IPS-20b (cell line): ENCODE data around the gene EXTL1.

ENCODE experiments used
- H3K27ac ChIP-seq: one replicate; pipeline ENCODE4 v1.5.1; 2013; ENCODE audit warnings: low read length
- H3K27me3 ChIP-seq: 2 replicates; pipeline ENCODE4 v1.6.1; 2013; ENCODE audit warnings: mild to moderate bottlenecking, low read length, inconsistent platforms; ENCODE audit not compliant: insufficient read depth
- H3K36me3 ChIP-seq: 2 replicates; pipeline ENCODE4 v1.6.1; 2013; ENCODE audit warnings: low read depth, mild to moderate bottlenecking, inconsistent platforms, low read length, moderate library complexity; ENCODE audit not compliant: insufficient read depth
- H3K4me1 ChIP-seq: 2 replicates; pipeline ENCODE4 v1.6.1; 2013; ENCODE audit warnings: mild to moderate bottlenecking, control low read depth, inconsistent platforms, low read length, moderate library complexity; ENCODE audit not compliant: insufficient read depth
- H3K4me3 ChIP-seq: 2 replicates; pipeline ENCODE4 v1.5.1; 2013; ENCODE audit warnings: mild to moderate bottlenecking, low read length, inconsistent platforms
- H3K9ac ChIP-seq: 2 replicates; pipeline ENCODE4 v1.6.1; 2013; ENCODE audit warnings: low read depth, mild to moderate bottlenecking, inconsistent platforms, low read length, moderate library complexity
- H3K9me3 ChIP-seq: 2 replicates; pipeline ENCODE4 v1.6.1; 2013; ENCODE audit warnings: mild to moderate bottlenecking, low read depth, low read length, inconsistent platforms; ENCODE audit not compliant: insufficient read depth

The EXTL1 gene

DNA sequence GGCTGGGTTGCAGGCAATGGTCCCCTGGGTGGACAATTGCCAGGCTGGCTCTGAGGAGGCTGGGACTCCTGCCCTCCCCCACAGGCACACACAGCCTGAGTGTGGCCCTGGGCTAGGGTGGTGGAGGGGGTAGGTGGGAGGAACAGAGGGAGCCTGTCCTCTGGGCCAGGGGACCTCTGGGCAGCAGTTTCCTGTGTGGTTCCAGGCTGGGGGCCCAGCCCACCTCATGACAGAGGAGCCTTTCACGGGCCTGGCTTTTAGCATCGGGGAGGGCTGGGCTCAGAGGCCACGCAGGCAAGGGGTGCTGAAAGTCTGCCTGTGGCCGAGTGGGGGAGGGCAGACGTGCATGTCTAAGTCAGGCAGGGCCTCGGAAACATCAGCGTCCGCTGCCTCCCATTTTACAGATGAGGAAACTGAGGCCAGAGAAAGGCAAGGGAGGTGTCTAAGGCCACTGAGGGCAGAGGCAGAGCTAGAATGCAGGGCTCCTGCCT is 7.0 kb downstream of the EXTL1 start:
- H3K4me1 ChIP-seq: no peaks in the 10 kb centered on the region
- no peaks in the 10 kb centered on the region for H3K9me3 ChIP-seq
- peaks cover 22% of the 10 kb centered on the region for H3K27me3 ChIP-seq
- no peaks in the 10 kb centered on the region for H3K36me3 ChIP-seq
- H3K9ac ChIP-seq: no peak overlapping the region
- H3K4me3 ChIP-seq: no peak overlapping the region
- no peak overlapping the region for H3K27ac ChIP-seq

DNA sequence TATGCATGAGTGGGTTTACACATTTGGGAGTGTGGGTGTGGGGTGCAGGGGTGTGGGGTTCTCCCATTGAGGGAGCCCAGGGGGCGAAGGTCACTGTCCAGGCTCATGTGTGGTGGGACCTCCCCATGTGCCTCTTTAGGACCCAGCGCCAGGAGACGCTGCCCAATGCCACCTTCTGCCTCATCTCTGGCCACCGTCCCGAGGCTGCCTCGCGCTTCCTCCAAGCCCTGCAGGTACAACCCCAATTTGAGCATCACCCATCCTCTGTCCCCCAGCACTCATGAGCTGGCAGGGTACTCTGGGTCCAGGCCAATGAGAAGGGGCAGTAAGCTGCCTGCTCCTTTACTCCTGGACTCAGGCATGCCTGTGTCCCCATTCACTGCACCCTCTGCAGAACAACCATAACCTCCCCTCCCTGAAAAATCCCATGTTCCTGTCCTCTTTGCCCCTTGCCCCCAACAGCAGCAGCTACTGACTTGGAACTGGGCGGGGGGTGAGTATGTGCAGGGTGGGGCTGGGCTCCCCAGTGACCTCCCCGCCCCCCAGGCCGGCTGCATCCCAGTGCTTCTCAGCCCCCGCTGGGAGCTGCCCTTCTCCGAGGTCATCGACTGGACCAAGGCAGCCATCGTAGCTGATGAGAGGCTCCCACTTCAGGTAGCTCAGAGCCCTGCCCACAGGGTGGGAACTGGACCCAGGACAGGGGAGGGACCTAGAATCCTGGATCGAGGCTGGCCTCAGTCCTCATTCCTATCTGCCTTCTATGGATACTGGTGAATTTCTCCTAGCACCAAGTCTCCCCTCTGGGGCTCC is 7.7 kb downstream of the EXTL1 start:
- no peaks in the 10 kb centered on the region for H3K4me1 ChIP-seq
- H3K27me3 ChIP-seq: peaks cover 29% of the 10 kb centered on the region
- no peak overlapping the region for H3K9ac ChIP-seq
- no peaks in the 10 kb centered on the region for H3K9me3 ChIP-seq
- H3K4me3 ChIP-seq: no peak overlapping the region
- H3K36me3 ChIP-seq: no peaks in the 10 kb centered on the region
- no peak overlapping the region for H3K27ac ChIP-seq

DNA sequence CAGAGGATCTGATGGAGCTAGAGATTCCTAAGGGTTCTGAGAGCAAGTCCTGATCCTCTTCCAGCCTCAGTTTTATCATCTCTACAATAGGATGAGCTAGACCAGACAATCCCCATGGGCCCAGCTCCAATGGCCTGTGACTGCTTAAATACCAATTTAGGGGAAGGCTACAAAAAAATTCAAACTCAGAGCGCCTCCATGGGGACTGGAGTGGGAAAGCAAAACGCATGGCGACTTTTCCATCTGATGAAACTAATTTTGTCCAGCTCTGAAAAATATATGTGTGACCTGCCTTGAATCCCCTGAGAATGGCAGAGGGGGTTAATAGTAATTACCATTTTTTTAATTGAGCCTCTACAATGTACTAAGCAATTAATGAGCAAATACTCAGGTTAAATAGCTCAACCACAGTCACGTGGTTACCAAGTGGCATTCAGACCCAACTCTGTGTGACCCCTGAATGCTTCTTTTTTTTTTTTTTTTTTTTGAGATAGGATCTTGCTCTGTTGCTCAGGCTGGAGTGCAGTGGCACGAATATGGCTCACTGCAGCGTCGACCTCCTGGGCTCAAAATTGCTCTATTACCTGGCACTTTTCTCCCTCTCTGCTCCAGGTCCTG is 8.4 kb downstream of the EXTL1 start:
- Histone ChIP-seq H3K4me3 (no peak overlapping the region), H3K9ac (no peak overlapping the region), H3K27ac (no peak overlapping the region), H3K27me3 (peaks cover 36% of the 10 kb centered on the region), H3K36me3 (no peaks in the 10 kb centered on the region), H3K9me3 (no peaks in the 10 kb centered on the region), H3K4me1 (no peaks in the 10 kb centered on the region)

DNA sequence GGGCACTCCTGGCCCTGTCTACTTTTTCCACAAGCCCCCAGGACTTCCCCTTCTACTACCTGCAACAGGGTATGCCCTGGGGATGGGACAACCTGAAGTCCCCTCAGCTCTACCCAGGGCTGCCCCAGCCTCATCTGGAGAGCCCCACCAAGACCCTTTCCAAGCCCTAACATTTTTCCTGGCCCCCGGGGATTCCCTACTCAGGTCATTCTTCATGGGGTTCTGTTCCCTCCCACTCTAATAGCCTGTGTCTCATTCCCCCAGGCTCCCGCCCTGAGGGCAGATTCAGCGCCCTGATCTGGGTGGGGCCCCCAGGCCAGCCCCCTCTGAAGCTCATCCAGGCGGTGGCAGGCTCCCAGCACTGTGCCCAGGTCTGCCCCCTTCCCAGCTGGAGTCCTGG is 9.6 kb downstream of the EXTL1 start:
- no peak overlapping the region for H3K27ac ChIP-seq
- no peak overlapping the region for H3K9ac ChIP-seq
- H3K4me3 ChIP-seq: no peak overlapping the region
- H3K27me3 ChIP-seq: peaks cover 45% of the 10 kb centered on the region
- H3K4me1 ChIP-seq: peaks cover 1% of the 10 kb centered on the region; the same call in 1 of the 2 replicates
- no peaks in the 10 kb centered on the region for H3K36me3 ChIP-seq
- no peaks in the 10 kb centered on the region for H3K9me3 ChIP-seq

DNA sequence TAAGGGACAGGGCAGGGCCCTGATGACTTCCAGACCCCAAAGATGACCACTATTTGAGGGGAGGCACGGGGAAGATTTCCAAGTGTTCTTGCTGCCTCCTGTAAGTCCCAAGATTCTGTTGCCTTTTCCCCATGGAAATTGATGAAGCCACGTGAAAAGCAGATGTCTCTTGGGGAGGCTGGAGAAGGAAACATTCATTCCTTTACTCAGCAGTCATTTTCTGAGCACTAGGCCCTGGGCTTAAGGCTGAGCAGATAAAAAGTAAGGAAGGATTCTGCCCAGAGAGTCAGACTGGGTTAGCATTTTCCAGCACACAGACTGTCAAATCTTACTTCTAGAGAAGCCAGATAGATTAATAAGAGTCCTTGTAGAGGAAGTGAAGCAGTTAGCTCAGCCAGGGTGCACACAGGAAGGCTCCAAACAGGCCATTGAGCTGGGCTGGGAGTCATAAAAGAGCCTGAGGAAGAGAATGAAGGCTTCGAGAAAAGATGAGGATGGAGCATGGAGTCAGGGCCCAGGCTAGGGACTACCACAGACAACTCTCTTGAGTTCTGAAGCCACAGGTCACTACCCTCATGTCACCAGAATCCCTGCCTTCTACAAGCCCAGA is 10.1 kb downstream of the EXTL1 start:
- Histone ChIP-seq H3K9me3 (no peaks in the 10 kb centered on the region), H3K4me3 (no peak overlapping the region), H3K36me3 (no peaks in the 10 kb centered on the region), H3K27ac (no peak overlapping the region), H3K9ac (no peak overlapping the region), H3K4me1 (peaks cover 3% of the 10 kb centered on the region; the same call in 1 of the 2 replicates), H3K27me3 (peaks cover 50% of the 10 kb centered on the region)

DNA sequence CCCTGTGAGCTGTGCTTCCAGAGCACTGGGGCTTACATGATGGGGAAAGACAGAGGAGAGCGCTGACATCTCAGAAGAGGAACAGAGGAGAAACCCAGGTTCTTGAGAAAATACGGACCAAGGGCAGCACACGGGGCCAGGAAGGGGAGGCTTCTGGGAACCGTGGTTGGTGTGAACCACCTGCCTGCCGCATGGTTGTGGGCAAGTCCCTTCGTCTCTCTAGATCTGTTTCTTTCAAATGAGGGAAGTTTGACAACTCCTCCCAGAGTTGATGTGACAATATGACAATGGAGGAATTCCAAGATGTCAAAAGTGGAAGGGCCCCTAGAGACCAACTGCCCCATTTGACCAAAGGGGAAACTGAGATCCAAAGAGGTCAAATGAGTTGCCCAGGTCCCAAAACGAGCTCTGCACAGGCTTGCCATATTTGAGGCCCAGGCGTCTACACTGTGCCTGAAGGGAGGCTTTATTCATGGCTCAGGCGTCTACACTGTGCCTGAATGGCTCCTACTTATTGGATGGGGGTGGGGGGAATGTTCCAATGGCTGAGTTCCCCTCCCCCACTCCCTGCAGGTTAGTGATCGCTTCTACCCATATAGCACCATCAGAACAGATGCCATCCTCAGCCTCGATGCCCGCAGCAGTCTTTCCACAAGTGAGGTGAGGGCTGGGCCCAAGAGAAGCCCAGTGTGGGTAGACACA is 11.2 kb downstream of the EXTL1 start:
- no peak overlapping the region for H3K9ac ChIP-seq
- no peaks in the 10 kb centered on the region for H3K36me3 ChIP-seq

DNA sequence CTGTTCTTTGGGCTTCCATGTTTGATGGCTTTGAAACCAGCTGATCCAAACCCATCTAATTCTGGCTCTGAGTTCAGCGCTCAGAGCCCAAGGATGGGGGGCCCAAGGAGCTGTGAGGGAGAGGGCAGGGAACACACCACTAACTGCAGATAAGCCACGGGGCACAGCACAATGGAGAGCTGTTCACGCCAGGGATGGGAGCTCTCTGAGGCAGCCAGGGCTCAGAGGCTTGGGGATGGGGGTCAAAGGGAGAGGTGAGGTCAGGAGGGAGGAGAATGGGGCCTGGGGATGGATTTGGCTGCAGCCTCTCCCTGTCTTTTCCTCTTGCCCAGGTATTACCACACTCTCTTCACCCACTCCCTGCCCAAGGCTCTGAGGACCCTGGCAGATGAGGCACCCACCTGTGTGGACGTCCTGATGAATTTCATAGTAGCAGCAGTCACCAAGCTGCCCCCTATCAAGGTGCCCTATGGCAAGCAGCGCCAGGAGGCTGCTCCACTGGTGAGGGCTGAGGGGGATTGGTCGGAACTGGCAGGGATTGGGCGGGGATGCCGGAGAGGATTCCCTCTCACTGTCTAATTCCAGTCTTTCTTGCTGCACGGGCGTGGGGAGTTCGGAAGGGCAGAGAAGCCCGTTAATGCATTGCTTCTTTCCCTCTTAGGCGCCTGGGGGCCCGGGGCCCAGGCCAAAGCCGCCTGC is 13.1 kb downstream of the EXTL1 start:
- Histone ChIP-seq H3K36me3 (no peaks in the 10 kb centered on the region), H3K4me3 (peak overlapping the region; percentile 90), H3K27me3 (peaks cover 64% of the 10 kb centered on the region), H3K27ac (no peak overlapping the region), H3K9ac (peak overlapping the region; percentile 63; the same call in 1 of the 2 replicates), H3K4me1 (peaks cover 3% of the 10 kb centered on the region; the same call in 1 of the 2 replicates), H3K9me3 (no peaks in the 10 kb centered on the region)

More for the DNA sequence above, 11.2 kb downstream of the EXTL1 start:
- Histone ChIP-seq H3K27ac (no peak overlapping the region), H3K4me1 (peaks cover 3% of the 10 kb centered on the region; the same call in 1 of the 2 replicates), H3K27me3 (peaks cover 56% of the 10 kb centered on the region), H3K4me3 (no peak overlapping the region), H3K9me3 (no peaks in the 10 kb centered on the region)

DNA sequence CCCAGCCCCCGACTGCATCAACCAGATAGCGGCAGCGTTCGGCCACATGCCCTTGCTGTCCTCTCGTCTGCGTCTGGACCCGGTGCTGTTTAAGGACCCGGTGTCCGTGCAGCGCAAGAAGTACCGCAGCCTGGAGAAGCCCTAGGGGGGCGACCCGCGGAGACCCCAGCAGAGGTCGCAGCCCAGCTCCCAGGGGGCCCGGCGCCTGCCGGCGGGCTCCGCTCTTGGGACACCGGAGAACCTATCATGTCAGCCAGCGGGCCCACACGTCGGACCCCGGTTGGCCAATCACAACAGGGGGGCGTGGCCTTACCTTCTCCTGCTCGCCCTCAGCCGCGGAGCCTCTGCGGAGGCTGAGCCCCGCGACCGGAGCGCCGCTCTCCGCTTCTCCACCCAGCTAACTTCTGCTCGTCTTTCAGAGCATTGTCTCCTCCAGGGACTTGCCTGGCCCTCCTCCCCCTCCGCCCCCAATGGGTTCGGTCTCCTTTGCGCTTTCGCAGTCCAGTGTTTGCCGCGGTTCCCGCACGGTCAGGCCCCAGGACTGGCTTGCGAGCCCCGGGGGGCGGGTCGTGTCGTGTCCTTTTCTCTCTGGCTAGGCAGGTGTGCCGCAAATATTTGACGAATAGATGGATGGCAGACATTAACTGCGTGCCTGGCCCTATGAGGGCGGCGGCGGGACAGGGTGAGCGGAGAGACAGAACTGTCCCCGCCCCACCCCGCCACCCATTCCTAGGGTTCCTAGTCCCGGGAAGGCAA is 13.8 kb downstream of the EXTL1 start:
- H3K27me3 ChIP-seq: peaks cover 66% of the 10 kb centered on the region
- peak overlapping the region; percentile 63; the same call in 1 of the 2 replicates for H3K9ac ChIP-seq
- H3K4me1 ChIP-seq: peaks cover 3% of the 10 kb centered on the region; the same call in 1 of the 2 replicates
- H3K9me3 ChIP-seq: no peaks in the 10 kb centered on the region
- H3K36me3 ChIP-seq: no peaks in the 10 kb centered on the region
- no peak overlapping the region for H3K27ac ChIP-seq
- H3K4me3 ChIP-seq: peak overlapping the region; percentile 90

DNA sequence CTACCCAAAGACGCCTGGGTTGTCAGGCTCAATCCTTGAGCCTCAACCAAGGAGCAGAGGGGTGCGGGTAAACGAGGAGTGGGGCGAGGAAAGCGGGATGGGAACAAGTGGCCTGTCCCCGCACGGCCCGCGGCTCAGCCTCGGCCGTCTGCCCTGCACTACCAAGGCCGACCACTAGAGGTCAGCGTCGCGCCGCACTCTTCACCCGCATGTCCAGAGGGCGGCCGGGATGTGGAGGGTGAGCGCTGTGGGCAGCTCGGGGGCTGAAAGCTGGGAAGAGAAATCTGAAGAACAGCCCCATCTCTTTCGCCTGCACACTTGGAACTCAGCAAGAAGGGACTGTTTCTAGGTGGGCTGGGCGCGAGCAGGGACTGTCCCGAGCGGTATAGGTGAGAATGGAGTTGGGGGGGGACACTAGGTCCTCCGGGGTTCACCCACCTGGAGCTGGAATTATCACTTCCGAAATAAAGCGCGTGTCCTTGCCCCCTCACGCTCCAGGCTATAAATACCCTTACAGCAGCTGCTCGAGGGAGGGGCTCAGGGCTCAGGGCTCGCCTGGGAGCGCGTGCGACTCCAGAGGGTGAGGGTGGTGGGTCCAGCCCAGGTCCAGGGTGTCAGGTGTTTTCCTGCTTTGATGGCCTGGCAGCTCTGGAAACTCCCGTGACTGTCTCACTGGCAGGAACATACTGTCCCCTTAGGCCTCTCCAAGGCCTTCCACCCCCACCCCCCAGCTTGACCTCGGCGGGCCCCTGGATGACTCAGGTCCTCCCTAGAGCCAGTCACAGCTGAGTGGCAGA is 14.6 kb downstream of the EXTL1 start:
- Histone ChIP-seq H3K9ac (peak overlapping the region; percentile 63; the same call in 1 of the 2 replicates), H3K9me3 (no peaks in the 10 kb centered on the region)

DNA sequence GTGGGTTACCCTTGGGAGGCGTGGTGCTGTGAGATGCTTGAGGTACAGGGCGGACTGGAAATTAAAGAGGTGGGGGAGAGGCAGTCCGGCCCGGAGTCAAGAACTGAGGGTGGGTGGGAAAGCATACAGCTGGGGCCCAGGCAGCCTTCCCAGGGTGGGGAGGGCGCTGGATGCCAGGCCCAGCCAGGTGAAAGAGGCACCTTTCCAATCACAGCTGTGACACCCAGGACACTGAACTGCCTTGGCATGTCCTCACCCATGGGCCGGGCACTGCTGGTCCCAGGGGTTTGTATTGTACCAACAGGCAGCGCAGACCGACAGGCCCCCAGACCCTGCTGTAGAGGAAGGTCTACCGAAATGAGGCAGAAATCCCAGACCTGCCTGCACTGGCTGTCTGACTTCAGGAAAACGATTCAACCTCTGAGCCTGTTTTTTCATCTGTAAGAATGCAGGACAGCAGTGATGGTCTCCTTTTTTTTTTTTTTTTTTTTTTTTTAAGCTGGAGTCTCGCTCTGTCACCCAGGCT is 15.2 kb downstream of the EXTL1 start:
- Histone ChIP-seq H3K9ac (no peak overlapping the region), H3K4me3 (no peak overlapping the region), H3K27ac (no peak overlapping the region), H3K36me3 (no peaks in the 10 kb centered on the region), H3K27me3 (peaks cover 68% of the 10 kb centered on the region), H3K4me1 (peaks cover 3% of the 10 kb centered on the region; the same call in 1 of the 2 replicates), H3K9me3 (no peaks in the 10 kb centered on the region)

More for the DNA sequence above, 14.6 kb downstream of the EXTL1 start:
- no peak overlapping the region for H3K27ac ChIP-seq
- H3K27me3 ChIP-seq: peaks cover 67% of the 10 kb centered on the region
- peaks cover 3% of the 10 kb centered on the region; the same call in 1 of the 2 replicates for H3K4me1 ChIP-seq
- H3K36me3 ChIP-seq: no peaks in the 10 kb centered on the region
- H3K4me3 ChIP-seq: peak overlapping the region; percentile 90
